ENCODE results near the gene CRYZL1. TPM values are rescaled to one million over a fixed set of nuclear protein-coding genes. Genes with fewer than 3 reads are reported as not detected.

CRYZL1 gene
- polyA plus RNA-seq, 10 donors = 23.9 to 45.9 (median 35.1) TPM

DNA sequence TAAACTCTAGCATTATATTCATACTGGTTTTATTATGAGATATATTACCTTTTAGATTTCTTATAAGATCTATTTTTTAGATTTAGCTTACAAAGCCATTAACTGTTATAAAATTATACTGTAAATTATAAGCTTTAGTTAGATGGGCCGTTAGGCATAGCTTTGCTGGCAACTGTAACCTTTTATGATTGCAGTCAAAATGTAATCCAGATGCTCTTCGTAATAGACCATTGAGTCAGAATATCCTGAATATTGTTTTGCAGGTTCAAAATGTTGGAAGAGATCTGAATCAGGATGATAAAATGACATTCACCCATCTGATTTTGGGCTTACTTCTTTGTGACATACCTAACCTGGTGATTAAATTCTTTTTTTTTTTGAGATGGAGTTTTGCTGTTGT is 21.7 kb upstream of the CRYZL1 start:
- DNase-seq = no peak

DNA sequence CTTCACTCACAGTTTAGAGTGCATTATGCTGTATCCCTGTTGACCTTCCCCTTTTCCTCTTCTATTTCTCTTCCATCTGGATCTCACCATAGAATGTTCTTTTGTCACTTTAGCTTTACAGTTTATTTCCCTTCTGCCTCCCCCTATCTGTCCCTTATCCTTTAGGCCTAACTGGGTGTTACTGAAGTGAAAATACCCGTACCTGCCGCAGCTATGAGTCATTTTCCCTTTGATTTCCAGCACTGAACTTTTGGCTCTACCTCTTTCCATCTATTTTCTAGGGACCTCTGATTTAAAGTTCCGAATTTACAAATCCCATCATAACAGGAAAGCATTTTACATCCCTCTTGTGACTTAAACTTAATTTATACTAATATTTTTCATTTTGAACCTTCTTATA is 20.5 kb upstream of the CRYZL1 start:
- no peak for DNase-seq

DNA sequence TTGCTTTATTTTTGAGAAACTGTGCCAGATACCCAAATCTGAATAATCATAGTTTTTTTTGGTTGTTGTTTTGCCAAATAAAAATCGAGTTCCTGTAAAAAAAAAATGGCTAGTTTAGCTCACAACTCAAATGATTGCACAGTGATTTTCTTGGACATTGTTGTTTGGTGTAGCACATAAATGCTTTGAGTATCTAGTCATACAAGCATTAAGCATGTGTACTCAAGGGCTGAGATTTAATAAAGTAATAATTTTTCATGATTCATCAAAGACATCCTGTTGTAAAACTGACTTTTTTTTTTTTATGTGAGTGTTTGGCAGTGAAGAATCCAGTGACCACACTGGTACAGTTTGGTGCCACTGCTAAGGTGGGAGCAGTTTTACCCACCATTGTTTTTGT is 19.6 kb upstream of the CRYZL1 start:
- no peak for DNase-seq

DNA sequence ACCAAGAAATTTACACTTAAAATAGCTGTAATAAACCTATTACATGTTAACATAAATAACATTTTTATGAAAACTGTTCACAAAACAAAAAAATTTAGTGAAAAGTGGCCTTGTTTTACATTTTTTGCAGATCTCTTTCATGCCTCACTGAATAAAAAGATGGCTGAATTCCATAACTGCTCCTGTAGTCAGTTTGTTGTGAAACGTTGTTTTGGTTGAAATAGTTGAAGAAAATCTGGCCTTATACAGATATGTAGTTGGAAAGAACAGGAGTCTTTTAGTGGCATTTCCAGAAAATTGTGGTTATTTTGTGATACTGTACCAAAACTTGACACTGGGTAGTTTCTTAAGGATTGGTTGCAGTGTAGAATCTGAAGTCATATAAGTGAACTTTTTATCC is 18.9 kb upstream of the CRYZL1 start:
- DNase-seq = no peak

DNA sequence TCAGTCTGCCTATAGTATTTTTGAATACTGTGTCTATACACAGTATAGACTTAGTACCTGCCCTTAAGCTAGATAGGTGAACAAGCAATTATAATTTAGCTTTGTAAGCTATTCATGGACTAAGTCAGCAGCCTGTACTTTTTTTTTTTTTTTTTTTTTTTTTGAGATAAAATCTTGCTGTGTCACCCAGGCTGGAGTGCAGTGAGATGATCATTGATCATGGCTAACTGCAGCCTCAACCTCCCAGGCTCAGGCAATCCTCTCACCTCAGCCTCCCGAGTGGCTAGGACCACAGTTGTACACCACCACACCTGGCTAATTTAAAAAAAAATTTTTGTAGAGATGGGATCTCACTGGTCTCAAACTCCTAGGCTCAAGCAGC is 18.0 kb upstream of the CRYZL1 start:
- DNase-seq = no peak

DNA sequence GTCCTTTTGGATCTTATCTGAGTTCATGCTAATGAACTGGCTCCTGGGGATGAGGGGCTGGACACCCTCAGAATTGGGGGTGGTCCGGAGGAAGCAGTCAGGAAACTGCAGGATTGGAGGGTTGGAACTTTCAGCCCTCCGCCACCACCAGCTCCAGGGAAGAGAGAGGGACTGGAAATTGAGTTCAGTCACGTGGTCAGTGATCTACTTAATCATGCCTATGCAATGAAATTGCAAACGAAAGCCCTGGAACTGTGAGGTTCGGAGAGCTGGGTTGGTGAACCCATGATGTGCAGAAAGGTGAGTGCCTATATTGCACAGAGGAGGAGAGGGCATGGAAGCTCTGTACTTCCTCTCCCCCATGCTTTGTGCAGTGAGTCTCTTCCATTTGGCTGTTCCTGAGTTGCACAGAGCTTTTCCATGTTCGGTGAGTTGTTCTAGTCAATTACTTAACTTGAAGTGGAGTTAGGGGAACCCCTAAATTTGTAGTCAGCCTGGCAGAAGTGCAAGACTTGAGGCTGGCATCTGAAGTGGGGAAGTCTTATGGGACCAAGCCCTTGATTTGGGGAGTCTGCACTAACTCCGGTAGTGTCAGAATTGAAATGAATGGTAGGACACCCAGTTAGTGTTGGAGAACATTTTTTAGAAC is 17.5 kb upstream of the CRYZL1 start:
- DNase-seq = no peak

DNA sequence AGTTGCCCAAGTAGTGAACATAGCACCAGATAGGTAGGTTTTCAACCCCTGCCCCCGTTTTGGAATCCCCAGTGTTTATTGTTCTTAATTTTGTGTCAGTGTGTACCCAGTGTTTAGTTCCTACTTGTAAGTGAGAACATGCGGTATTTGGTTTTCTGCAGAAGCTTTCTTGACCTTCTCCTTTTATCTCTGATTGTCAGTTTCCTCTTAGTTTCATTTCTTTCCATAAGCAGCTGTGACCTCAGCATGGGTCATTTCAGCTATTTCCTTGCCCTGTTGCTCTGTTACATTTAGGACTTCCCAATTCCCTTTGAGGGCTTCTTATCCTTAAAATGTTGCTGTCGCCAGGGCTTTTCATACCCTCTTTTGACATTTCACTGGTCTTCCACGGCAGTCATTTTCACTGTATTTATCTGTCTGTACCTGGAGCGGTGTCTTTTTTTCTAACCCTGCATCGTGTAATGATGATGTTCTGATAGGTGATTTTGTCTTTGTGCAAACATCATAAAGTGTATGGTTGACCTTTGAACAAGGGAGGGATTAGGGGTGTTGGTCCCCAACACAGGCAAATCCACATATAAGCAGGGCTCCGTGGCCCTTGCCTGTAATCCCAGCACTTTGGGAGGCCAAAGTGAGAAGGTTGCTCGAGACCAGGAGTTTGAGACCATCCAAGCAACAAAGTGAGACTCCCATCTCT is 15.7 kb upstream of the CRYZL1 start:
- DNase-seq = no peak

DNA sequence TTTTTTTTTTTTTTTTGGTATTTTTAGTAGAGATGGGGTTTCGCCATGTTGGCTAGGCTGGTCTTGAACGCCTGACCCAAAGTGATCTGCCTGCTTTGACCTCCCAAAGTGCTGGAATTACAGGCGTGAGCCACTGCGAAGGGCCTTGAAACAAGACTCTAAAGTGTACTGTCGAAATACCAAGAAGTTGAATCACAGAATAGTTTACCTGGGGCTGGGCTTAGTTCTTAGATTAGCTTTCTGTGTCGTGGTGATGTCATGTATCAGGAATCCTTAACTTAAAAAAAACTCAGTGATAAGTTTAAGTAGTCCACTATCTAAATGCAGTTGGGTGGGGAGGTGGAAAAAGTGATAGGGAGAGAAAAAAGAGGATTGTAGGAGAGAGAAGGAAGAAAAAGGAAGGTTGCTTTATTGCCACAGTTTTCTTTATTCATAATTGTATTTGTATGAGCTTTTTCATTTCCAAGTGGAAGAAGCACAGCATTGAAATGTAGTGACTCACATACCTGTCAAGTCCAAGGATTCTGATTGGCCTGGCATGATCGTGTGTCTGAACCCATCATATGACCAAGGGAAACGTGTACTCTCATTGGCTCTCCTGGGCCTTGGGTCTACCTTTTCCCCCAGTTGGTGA is 14.2 kb upstream of the CRYZL1 start:
- DNase-seq = peak in 1 of 3 donors; percentile 77

DNA sequence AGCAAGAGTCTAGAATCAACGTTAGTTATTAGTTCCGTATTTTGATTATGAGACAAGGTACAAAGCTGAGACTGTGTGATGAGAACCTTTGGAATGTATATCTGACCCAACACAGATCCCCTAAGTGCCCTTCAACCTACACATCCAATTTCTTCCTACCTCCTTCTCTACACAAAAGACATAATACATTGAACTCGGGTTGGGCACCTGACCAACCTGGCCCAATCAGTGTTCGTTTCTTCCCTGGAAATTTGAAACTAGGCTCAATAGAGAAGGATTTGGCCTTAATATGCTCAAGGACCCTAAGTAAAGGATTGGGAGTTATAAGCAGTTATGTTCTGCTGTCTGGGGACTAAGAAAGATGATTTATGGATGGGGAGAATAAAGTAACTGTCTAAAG is 12.9 kb upstream of the CRYZL1 start:
- DNase-seq = no peak

DNA sequence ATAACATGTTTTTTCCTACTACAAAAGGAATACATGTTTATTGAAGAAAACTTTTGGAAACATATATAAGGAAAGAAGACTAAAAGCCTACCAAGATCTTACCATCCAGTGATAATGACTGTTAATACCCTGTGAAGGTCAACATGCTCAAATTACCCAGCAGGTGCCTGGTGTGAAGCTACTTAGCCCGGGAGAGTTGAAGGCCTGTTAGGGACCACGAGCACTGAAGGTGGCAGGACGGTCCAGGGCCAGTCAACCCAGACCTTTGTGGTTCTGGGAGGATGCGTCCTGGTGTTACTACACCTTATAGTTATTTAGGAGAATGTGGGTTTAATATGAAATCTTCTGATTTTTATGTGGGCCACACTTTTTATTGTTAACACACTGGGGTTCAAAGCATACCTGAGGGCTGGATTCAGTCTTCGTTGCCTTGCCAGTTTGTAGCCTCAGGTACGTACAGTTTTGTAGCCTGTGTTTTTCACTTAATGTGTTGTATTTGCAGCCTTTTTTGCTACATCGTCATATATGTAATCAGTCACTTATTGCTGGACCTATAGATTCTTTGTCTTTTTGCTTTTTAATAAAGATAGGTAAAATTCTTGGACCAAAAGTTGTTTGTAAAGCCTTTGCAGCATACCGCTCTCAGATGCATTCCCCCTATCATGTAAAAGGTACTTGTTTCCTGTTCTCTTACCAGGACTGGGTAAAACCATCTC is 10.6 kb upstream of the CRYZL1 start:
- DNase-seq = no peak

DNA sequence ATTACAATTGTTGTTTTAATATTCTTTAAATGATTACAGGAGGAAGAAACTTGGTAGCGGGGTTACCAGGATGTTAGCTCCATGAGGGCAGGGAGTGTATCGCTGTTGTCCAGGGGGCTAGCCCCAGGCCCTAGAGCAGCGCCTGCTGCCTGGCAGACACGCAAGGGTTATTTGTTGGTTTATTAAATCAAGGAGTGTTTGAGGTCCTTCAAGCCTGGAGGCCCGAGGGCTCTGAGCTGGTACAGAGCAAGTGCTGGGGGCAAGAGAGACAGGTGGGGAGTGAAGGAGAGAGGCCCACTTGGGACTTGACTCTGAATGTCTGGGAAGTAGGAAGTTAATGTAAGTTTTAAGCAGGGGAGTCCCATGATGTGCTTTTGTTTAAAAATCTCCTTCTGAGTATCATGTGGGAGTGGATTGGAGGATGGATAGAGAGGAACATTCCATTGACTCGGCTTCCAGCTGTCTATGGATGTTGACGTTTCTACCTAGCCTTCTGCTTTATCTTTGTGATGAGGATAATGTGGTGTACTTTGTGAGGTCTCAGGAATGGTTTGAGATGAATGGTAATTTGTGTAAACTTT is 9.5 kb upstream of the CRYZL1 start:
- no peak for DNase-seq

DNA sequence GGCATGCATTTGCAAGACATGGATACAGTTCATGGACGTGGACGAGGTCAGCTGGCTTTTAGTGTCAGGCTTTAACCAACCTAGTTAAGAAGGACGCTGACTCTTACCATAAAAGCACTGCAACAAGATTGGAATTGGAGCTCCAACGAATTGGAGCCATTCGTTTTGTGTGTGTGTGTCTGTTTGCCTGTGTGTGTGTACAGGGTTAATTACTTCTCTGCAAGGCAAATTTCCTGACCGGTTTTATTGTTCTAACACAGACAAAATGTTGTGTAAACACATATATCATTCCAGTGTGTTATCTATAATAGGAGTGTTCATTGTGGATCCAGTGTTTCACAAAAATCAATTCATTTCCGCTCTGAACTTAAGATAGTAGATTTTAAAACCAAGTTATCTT is 8.7 kb upstream of the CRYZL1 start:
- no peak for DNase-seq

DNA sequence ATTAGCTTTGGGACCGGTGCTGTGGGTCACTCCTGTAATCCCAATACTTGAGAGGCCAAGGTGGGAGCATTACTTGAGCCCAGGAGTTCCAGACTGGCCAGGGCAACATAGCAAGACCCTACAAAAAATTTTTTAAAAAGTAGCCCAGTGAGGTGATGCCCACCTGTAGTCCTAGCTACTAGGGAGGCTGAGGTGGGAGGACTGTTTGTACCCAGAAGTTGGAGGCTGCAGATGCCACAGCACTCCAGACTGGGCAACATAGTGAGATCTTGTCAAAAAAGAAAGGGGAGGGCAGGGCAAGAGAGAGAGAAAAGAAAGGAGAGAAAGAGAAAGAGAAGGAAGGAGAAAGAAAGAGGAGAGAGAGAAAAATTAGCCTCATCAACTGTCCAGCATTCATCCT is 7.0 kb upstream of the CRYZL1 start:
- no peak for DNase-seq

DNA sequence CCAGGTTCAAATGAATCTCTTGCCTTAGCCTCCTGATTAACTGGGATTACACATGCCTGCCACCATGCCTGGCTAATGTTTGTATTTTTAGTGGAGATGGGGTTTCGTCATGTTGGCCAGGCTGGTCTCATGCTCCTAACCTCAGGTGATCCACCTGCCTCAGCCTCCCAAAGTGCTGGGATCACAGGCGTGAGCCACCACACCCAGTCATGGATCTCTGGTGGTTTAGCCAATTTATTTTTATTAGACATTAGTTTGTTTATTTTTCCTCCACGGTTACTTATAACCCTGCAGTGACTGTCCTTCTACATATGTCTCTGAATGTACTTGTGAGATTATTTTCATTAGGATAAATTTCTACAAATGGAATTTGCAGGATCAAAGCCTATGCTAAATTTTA is 6.0 kb upstream of the CRYZL1 start:
- DNase-seq = no peak

DNA sequence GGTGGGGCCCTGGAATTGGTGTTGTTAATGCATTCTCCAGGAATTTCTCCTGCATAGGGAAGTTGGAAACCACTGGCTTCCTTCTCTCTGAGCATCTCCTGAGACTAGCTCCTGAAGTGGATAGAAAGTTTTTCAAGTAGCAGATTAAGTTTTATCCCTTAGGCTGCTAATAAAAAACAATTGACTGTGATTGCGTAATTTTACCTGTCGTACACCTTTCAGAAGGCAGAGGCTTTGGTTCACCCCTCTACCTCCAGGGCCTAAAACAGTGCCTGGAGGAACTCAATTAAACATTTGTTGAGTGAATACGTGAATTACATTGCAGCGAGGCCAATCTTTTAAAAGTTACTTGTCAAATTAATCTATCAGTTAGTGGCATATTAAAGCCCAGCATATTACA is 4.2 kb upstream of the CRYZL1 start:
- no peak for DNase-seq

DNA sequence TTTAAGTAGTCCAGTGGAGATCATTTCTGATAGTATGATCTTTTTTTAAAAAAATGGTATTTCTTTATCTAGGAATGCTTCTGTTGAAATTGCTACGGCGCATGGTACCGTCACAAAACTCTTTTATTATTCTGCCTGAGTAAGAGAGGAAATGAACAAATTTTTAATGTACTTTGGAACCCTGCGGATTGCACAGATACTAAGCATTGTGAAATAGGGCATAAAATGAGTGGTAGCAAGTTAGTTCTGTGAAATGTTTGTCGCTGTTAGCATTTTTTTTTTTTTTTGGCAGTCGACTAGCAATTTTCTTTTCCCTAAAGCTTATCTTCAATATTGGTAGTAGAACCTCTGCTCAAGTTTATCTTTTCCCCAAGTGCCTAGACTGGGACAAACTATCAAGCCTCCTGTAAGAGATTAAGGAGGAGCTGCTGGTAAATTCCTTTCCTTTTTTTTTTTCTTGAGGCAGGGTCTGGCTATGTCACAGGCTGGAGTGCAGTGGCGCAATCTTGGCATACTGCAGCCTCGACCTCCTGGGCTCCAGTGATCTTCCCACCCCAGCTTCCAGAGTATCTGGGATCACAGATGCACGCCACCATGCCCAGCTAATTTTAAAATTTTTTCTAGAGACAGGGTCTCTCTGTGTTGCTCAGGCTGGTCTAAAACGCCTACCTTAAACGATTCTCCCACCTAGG is 3.0 kb upstream of the CRYZL1 start:
- DNase-seq = peak in 1 of 3 donors; percentile 25

DNA sequence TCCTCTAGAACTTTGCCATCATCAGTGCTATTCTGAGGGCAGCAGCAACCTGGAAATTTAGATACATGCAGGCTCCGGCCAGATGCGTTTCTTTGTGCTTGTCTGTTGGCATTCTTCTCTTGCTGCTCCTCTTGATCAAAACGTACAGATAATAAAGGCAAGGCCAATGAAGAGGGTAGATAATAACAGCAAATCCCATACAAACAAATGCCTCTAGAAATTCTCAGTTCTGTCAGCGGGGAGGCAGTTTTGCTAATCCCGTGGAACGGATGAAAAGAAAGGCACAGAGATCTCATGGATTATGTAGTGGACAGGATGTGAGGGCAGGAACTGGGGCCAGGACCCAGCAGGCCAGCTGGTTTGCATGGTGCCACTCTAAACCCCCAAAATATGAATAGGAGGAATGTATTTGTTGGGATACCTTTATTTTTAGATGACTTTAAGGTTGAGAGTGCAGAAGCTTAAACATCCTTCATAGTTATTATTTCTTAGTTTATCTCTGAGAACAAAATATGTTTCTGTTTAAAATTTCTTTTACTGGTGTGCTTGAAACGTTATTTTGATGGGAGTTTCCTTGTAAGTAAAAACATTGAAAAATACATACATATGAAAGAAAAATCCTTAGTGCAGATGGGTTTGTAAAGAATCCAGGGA is 2.2 kb upstream of the CRYZL1 start:
- peak in 1 of 3 donors; percentile 30 for DNase-seq

DNA sequence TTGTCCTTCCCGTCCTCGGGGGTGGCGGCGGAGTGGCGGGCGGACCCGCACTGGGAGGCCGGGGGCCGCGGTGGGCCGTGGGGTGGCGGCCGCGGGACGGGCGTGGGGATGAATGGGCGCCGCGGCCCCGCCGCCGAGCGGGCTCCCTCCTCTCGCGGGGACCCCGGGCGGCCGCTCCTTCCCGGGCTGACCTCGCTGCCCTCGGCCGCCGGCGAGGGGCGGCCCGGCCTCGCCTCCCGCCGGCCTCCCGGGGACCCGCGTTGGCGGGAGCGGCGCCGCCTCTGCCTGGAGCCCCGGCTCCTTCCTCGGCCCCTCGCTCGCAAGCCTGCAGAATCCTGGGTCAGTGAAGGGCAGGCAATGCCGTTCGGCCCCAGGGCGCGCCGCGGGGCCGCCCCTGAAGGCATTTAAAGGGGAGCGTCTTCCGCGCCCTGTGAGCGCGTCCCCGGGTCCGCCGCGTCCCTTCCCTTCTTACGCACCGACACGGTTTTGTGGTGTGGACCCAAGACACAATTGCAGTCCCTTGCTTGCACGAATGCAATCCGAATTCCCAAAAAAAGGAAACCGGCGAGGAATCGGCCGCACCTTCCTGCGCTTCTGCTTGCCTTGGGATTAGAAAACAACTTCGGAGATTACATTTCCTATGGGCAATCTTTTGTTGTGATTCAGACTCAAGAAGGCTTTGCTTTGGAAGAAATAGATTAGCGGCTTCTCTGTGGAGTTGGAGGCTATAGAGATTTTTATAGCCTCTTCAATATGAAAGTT is 1.5 kb upstream of the CRYZL1 start:
- DNase-seq = peak; percentile 10 to 75 (median 40)

DNA sequence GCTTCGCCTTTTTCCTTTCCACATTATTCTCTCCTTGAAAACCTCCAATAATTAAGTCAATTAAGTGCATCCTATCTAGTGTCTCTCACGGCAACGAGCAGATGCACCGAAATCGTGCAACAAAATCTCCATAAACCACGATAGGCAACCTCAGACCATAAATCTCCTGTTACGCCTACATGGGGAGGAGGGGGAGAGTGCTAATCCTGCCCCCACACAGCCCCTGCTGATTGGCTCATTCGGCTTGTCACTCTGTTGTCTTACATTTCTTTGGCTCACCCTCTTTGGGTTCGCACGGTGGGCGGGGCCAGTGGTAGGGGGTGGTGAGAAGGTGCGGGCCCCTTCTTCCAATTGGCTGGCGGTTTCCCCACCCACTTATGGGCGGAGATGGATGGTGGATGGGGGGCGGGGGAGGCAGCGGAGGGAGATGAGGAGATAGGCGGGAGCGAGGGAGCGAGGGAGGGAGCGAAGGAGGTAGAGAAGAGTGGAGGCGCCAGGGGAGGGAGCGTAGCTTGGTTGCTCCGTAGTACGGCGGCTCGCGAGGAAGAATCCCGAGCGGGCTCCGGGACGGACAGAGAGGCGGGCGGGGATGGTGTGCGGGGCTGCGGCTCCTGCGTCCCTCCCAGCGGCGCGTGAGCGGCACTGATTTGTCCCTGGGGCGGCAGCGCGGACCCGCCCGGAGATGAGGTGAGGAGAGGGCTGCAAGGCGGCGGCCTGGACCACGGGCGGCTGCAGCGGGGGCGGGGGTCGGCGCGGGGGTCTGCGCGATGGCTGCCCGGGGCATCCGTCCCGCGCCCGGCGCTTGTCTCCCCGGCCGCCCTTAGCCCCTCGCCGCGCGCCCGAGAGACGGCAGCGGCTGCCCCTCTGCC is 720 bp upstream of the CRYZL1 start, which contains the start of gene ITSN1:
TSS of gene ITSN1 (plus strand) at position 475 of the 869 bp plus-strand sequence. CDS start 76,328 bp downstream, outside the sequence.
- DNase-seq = peak; percentile 100
